ENCODE measurements around the gene GRM1.
"Not testable (repeated sequence)": the region's sequence is repeated elsewhere in the genome, so short reads cannot be mapped to it uniquely, and the experiment has no call there.

Gene GRM1

DNA sequence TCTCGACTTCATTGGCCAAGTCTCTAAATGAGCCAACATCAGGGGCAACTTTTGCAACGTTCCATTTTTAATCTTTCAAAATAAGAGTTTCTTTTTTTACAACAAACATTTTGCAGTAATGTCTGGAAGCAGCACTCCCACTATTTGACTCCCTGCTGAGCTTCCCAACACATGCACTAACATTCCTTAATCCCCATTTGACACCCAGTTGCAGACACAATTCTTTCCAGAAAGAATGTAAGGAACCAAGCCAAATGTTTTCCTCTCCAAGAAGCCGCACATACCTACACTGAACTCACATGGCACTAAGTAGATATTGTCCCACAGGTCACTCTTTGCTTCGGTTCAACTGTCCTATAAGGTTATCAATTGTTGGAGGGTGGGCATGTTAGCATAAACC is 165.6 kb downstream of the GRM1 start:
- no peak for DNase-seq

DNA sequence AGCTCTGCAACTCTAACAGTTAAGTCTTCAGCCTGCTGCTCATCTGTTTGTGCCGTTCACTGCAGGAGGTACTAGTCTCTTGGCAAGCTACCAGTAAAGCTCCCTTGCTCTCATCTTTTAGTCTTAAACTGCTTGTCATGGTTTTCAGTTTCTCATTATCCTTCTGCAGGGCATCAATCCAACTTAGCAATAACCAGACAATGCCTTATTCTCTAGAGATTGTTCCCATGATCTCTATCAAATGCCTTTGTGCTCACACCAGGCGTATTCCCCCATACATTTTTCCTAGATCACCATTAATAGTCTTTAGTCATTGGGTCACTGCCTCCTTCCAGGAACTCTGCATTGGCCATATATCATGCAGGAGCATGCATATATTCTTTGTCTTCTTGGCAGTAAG is 171.3 kb downstream of the GRM1 start:
- DNase-seq: no peak

DNA sequence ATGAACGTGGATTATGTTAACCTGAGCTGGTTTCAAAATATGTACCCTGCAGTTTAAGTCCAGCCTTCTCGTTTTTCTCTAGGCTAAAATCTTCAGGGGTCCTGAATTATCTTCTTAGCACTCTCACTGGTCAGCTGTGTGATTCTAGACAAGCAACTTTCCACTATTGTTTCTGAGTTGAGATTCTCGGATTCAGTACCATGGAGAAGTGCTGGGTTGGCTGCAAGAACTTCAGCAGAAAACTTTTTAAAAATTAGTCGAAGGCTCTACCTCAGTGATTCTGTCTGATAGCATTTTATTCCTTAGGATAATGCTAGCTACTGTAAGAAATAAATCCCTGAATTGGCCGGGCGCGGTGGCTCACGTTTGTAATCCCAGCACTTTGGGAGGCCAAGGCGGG is 173.7 kb downstream of the GRM1 start:
- no peak for DNase-seq

DNA sequence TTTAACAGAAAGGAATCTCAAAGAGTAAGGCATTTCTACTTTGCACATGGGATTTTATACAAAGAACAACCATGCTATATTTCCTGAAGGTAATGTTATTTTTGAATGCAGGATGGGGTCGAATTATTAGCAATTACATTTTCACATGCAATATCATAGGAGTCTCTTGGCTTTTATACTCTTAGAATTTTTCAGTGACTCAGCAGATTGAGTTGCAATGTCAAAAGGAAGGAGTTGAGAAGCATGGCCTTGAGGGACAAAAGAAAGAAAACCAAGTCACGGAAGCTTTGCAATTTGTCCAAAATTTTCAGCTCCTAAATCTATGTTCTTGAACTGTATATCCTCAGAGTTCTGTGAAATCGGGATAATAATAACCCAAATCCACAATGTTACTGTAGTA is 181.1 kb downstream of the GRM1 start:
- no peak for DNase-seq

DNA sequence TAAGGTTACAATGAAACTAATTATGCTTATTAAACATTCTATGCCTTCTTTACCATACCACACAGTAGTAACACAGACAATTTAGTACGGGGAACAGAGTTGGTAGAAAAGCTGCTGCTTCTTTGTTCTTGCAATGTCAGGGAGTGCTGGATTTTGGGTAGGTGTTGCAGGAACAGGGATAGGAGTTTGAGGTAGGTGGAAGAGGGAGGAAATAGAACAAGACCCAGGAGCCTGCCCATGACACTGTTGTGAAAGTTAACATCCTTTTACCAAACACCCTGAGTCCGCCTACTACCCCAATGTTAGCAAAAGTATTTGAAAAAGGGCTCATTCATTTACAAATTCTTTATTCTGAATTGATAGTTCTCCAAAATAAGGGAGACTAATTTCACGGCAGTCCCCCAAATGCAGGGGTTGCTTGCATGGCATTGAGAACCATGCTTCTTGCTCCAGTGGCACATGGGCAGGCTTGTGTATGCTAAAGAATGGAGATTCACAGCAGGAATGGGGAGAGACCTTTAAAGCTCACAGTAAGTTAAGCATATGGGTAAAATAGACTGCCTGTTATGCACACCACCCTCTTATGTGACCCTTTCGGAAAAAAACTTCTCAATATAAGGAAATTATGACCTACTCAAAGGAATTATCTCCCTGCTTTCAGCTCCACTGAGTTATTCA is 181.7 kb downstream of the GRM1 start:
- DNase-seq: no peak

DNA sequence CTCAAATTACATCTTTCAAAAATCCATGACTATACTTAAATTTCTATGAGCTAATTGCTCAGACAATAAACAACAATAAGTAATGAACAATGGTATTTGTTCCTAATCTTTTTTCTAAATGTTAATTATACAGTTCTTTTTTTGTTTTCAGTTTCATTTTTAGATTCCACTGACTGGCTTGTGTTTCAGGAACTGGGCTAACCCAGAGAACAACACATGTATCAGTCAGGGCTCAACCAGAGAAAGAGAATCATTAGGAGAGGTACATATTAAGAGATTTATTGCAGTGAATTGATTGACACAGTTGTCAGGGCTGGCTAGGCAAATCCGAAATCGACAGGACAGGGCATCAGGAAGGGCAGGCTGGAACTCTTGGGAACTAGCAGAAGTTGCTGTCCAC is 182.8 kb downstream of the GRM1 start:
- no peak for DNase-seq

DNA sequence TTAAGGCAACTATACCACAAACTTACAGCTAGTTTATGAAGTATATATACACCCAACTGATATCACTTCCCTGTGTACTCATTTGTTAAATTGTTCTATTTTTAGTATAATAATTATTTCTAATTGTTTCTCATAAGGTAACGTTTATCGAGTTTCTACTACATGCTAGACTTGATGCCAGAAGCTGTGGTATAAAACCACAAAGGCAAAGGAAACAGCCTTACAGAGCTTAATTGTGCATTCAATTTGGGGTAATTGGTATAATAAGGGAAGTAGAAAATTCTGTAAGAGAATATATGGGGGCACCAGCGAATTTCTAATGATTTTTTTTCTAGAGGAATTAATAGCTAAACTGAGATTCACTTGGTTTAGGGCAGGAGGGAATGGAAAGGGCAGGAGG is 183.9 kb downstream of the GRM1 start:
- DNase-seq: no peak

DNA sequence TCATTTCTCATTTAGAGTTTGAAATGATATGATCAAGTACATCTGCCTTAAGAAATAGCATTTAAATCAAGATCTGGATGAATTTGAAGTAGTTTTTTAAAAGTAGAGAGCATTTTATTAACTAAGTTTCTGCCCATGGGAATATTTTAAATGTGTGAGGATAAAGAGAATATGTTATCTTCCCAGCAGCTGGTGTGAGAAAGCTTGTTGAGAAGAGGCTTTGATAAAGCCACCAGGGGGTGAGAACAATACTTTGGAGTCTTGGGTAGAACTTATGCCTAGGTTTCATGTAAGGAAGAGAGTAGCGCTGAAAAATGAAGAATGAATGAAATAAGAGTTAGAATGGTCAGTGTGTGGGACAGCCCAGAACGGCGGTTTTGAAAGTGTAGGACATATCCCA is 190.2 kb downstream of the GRM1 start:
- DNase-seq: no peak

DNA sequence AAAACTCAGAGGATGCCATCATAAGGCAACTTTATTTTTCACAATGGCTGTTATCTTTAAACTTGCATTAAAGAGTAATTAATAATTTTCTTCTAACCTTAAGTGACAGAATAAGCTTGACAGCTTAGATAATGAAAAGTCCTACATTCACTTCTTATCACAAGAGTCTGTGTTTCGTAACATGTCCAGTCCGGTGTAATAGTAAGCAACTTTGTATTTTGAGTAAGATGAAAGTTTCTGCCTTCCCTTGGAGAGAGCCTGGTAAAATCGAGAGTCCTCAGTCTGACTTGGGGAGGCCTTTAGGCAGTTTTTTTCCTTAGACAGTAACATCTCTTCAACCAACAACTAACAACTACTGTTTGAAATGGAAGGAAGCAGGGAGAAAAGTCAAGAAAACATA is 195.6 kb downstream of the GRM1 start:
- no peak for DNase-seq

DNA sequence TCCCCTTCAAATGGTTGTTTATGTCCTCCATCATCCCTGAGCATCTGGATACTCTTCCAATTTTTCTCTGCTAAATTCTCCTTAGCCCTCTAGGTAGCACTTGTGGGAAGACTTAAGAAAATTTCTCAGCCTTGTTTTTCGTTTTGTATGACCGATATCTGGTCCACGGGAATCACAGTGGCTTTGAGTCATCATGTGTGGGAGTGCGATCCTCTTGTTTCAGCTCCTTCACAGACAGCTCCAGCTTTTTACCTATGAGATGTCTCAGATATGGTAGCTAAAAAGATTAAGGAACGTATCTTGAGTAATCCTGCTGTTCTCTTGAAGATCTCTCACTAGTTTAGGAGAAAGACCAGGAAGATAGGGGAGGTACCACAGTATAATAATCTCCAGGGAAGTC is 196.1 kb downstream of the GRM1 start:
- no peak for DNase-seq

DNA sequence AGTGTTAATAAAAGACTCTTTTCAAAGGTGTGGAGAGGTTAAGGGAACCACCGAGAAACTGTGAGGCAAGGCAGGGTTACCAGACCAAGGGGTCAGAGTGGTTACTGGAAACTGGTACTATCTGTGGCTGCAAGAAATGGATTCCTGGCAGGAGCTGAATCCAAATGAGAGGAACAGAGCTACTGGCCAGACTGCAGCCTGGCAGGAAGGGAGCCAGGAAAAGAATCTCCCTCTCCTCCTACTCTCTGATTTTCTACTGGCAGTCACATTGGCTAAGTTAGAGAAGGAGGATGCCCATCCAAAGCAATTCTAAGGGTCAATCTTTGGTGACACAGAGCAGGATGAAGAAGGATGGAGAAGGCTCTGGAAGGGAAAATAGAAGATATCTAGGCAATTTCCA is 211.5 kb downstream of the GRM1 start:
- DNase-seq: no peak

DNA sequence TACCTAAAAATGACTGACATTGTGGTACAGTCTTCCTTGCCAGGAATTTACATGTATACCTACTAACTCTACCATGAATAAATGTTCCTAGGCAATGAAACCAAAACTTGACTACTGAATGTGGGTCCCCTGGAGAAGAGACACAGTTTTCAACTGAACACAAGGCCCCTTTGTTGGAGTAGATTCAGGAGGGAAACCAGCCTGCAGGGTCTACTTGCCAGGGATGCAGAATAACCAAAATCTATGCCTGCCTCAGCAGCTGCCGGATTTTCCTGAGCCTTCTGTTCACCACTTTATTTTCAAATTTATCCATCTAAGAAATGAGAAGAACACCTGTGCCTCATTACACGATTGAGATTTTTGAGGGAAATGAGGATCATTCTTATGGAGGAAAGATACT is 211.9 kb downstream of the GRM1 start:
- DNase-seq: no peak

DNA sequence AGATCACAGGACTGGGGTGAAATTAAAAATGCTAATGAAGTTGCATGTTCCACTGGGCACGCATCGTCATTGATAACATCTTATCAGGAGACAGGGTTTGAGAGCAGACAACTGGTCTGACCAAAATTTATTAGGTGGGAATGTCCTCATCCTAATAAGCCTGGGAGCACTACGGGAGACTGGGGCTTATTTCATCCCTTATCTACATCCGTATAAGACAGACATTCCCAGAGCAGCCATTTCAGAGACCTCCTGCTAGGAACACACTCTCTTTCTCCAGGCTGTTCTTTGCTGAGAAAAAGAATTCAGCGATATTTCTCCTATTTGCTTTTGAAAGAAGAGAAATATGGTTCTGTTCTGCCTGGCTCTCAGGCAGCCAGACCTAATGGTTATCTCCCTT is 214.8 kb downstream of the GRM1 start:
- DNase-seq: not testable (repeated sequence)

DNA sequence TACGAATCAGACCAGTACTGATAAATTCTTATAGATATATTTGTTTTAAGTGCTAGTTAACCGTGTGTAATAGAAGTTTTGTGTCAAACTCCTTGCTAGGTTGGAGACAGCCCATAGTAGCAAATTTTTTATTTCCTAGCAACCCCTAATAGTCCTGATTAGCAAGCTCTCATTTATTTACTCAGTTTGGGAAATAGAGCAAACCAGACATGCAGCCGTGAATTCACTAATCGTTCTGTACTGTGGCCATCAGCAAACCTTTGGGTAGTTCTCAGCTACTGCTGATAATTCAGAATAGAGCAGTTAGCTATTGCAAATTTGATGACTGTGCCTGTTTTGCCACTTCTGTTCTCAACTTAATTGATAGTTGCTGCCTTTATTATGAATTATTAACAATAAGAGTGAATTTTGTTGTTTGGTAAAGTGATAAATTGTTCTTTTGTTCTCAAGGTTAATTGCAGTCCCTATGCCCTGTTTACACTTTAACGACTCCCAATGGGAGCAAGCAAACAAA is 215.8 kb downstream of the GRM1 start:
- DNase-seq: no peak

DNA sequence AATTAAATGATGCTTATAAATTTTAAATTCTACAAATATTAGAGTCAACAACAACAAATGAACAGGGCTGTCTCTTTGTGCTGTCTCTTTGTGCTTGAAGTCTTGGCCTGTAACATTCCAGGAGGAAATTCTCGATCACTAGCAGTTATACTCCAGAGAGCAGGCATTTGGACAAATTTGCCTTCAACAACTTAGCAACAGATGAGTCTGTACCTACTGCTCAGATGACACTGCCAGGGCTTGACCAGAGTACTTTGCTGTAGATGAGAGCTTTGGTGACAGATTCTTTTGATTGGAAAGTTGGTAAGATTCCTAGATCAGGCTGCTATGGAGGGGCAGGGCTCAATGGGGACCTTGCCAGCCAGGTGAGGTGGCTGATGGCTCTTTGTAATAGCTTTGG is 217.2 kb downstream of the GRM1 start:
- DNase-seq: no peak

DNA sequence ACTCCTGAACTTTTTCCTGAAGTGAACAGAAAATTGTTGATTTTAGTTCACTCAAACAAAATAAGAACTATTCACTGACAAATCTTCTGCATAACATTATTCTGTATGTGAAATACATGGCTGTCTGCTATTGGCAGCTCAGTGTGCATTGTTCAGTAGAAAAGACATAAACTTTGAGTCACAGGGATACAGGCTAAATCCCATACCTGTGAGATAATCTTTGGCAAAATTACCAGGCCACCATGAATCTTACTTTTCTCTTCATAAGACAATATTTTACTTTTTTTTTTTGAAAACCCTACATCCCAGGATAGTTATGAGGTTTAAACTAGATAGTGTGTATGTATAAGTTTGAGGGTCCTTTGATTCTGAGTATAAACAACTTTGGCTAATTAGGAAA is 224.8 kb downstream of the GRM1 start:
- no peak for DNase-seq

DNA sequence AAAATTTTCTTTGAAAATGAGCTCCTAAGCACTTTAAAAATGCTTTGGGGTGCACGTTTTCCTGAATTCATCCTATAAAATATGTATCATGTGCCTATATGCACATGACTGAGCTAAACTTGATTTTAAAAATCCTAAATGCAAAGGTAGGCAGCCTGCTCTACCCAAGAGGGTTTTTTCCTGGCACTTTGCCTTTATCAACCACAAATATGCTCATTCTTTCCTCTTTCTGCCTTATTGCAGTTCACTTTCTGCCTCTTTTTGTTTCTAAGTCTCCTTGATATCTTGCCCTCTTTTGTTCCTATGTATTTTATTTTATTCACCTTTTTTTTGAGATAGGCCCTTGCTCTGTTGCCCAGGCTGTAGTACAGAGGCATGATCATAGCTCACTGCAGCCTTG is 229.3 kb downstream of the GRM1 start:
- DNase-seq: no peak

DNA sequence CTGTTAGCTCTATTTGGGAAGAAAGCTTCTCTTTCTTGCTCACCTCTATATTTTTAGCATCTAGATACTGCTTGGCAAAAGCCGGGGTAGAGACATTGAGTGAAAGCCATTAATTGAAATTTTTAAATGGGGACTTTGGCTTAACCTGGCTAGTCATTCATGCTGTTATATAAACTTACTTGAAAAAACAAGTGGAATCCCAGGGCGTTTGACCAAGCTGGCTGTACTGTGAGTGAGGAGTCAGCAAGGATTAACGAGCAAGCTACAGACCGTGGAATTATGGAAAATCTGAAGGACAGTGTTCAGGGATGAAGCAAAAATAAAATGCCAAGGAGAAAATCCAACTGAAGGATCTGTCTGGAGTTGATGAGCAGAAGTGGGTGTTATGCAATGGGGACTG is 232.0 kb downstream of the GRM1 start:
- DNase-seq: no peak

DNA sequence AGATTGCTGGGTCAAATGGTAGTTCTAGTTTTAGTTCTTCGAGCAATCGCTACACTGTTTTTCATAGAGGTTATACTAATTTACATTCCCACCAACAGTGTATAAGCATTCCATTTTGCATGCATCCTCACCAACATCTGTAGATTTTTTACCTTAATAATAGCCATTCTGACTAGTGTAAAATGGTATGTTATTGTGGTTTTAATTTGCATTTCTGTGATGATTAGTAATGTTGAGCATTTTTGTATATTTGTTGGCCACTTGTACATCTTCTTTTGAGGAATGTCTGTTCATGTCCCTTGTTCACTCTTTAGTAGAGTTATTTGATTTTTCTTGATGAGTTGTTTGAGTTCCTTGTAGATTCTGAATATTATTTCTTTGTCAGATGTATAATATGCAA is 236.2 kb downstream of the GRM1 start:
- DNase-seq: no peak

DNA sequence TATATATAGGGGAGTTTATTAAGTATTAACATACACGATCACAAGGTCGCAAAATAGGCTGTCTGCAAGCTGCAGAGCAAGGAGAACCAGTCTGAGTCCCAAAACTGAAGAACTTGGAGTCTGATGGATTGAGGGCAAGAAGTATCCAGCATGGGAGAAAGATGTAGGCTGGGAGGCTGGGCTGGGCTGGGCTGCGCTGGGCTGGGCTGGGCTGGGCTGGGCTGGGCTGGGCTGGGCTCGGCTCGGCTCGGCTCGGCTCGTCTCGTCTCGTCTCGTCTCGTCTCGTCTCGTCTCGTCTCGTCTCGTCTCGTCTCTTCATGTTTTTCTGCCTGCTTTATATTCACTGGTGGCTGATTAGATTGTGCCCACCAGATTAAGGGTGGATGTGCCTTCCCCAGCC is 238.6 kb downstream of the GRM1 start:
- DNase-seq: no peak

DNA sequence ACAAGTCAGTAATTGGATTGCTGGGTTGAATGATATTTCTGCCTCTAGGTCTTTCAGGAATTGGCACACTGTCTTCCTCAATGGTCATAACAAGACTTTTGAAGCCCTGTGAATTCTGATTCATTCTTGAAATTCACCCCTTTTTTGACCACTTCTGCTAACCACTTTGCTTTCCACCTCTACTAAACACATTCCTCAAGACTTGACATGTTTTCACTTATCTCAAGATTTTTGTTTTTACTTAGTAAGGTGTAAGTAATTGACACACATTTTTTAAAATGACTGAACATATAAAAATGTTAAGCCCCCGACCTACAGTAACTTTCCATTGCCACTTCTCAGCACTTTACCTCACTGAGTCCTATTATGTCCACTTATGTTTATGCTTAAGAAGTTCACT is 239.1 kb downstream of the GRM1 start:
- DNase-seq: no peak

DNA sequence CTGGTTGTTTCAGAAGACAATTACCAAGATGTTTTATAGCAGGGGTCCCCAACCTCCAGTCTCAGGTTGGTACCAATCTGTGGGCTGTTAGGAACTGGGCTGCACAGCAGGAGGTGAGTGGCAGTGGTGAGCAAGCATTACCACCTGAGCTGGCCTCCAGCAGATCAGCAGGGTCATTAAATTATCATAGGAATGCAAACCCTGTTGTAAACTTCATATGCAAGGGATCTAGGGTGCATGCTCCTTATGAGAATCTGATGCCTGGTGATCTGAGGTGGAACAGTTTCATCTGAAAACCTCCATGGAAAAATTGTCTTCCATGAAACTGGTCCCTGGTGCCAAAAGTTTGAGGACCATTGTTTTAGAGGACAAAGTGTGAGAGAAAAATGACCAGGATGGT is 240.6 kb downstream of the GRM1 start:
- no peak for DNase-seq

DNA sequence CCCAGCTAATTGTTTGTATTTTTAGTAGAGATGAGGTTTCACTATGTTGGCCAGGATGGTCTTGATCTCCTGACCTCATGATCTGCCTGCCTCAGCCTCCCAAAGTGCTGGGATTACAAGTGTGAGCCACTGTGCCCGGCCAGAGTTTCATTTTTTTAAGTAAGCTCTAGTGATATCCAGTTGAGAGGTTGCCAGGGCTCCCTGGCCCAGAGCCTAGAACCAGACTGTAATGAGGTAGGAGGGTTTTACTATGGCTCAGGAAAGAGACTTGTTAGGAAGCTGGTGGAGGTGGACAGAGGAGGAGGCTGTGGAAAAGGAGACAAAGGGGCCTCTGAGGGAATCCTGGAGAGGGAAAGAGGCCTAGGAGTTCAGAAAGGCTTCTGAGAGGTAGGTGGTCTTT is 242.3 kb downstream of the GRM1 start:
- DNase-seq: not testable (repeated sequence)

DNA sequence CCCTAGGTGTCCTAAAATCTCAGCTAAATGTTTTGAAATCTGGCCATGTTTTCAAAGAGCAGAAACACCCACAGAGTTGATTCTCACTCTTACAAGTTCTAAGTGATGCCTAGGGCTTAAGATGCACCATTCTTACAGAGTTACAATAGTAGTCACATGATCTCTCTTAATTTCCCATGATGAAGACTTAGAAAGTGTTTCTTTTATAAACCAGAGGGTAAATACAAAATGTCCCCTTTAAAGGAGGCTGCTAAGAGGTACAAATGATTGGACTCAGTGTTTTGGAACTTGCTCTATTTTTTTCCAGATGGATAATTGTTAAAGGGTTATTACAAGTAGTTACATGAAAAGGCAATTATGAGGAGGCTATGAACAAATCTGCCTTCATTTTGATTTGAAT is 244.6 kb downstream of the GRM1 start:
- DNase-seq: no peak

DNA sequence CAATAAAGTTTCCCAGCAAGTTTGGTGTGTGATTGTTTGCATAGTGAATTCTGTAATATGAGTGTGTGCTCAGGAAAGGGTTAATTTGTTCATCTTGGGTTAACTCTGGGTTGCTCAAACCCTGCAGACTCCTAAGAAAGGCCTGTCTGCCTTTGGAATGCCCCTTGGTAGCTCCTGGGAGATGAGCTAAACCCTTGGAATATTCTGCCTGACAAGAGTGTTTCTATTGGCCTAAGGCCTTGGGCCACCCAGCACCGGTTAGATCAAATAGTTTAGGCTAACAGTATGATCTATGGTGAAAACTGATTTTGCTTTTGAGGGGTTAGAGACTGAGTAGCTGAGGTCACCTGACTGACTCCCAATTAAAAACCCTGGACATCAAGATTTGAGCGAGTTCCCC is 248.3 kb downstream of the GRM1 start:
- no peak for DNase-seq
